GM11168 (cell line): ENCODE measurements around the gene NCBP2.

ENCODE experiments used
- in situ Hi-C: fragments of 300-500 bp; cut with MboI; formaldehyde crosslinking; loops from one replicate; pipeline ENCODE4 v1.12.0; 2022; ENCODE audit warnings: low sequenced_read_pairs; ENCODE audit not compliant: unreplicated experiment

The NCBP2 gene

GRCh38 chr3:196896229-196896628, 46.1 kb downstream of the NCBP2 start:
- in situ Hi-C loops, result no loop called here

DNA sequence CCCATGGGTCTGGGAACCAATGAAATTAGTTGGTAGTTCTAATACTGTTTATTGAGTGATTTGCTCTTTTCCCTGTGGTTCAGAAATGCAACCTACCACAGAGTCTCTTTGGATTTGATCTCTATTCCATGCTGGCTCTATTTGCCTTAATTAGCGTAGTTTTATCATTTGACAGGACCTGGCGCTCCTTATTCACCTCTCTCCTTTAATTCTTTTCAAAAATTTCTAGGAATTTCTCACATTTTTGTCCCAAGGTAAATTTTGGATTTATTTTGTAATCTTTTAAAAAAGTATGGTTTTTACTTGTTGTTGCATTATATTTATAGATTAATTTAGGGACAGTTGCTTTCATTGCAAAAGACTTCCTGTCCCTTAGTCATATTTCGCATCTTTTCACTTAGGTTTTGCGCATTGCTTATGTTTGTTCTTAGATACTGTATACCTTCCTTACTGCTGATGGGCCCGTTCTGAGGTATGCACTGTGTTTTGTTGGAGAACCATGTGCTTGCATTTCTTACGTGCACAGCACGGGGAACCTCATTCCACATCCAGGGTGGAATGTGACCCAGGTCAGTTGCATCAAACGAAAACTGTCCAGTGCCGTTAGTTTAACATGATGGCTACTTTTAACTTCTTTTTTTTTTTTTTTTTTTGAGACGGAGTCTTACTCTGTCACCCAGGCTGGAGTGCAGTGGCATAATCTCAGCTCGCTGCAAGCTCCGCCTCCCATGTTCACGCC, 47.6 kb downstream of the NCBP2 start:
- in situ Hi-C loops, result no loop called here

DNA sequence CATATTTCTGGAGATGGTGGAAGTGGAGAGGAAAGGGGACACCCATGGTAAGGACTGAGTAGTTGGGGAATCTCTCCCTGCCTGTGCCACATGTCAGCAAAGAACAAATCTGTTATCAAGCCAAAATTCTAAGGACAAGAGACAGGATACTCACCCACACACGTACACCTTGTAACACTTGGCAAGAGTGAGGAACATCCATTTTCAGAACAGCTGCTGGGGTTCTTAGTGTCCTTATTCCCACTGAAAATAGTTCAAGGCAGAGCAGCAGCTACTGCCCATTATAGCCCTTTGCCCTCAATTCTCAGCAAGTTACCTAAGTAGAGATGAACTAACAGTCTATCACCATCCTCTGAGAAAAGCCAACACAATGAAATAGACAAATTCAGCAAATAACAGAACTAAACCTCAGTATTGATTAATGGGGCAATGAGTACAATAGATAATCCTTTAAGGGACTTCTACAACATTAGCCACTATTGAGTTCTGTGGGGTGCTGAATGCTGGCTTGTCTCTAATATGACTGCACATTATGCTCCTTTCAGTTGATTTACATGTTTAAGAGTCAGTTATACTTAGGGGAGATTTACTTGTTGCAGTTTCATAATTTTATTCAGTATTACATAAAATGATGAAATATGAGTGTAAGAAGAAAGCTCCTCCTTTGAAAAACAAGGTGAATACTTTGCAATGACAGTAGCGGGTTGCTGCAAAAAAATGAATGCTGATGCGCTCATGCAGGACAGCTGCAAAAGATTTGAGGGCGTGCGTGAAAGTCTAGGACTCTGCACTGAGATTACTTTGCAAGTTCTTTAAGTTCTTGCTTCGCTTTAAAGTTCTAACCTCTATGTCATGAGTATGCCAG, 52.3 kb downstream of the NCBP2 start:
- in situ Hi-C loops, result no loop called here

DNA sequence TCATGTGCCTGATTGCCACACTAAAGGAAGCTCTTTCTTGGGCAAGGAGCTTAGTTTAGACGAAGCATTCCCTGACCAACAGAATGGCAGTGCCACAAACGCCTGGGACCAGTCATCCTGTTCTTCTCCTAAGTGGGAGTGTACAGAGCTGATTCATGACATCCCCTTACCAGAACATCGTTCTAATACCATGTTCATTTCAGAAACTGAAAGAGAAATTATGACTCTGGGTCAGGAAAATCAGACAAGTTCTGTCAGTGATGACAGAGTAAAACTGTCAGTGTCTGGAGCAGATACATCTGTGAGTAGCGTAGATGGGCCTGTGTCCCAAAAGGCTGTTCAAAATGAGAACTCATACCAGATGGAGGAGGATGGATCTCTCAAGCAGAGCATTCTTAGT, 56.2 kb downstream of the NCBP2 start:
- in situ Hi-C loops, result no loop called here
